Esophagus muscularis mucosa (tissue), 3 donors: ENCODE measurements around the gene STAB2.

ENCODE experiments used
- POLR2A ChIP-seq: fragments of 450-650 bp; IDR thresholded peaks from one replicate; pipeline ENCODE4 v1.6.1; 2017; ENCODE audit warnings: antibody characterized with exemption, moderate library complexity, mild to moderate bottlenecking, low read depth
- POLR2AphosphoS5 ChIP-seq, 2 donors: sonication (generic); formaldehyde crosslinking; IDR thresholded peaks; one replicate each; pipeline ENCODE4 v1.6.1; 2017; ENCODE audit warnings: antibody characterized with exemption in 2 of 2
- TF ChIP-seq, protein P1 (sequence below), 3 experiments: fragments of 200-600 bp in 2 of 3; fragments of 450-650 bp in 1 of 3; sonication (generic) in 2 of 3; IDR thresholded peaks; one replicate each; pipeline ENCODE4 v1.5.1; 2017 to 2019; ENCODE audit warnings: antibody characterized with exemption in 3 of 3, mild to moderate bottlenecking in 2 of 3, moderate library complexity in 1 of 3

DNA sequence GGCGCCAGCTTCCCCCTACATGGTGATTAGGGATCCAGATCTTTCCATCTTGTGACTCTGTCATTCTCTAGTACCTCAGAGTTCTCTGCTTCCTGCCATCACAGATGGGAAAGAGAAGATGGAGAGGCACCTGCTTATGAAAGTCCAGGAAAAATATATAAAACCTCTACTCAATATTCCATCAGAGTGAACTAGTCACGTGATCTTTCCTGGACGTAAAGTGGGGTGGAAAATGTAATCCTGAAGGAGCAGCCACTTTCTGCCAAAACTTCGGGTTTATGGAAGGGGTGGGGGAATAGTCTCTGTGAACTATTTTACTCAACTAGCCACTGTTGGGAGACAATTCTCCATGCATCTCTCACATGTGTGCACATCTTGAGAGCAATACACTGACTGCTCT is 47.7 kb downstream of the STAB2 start:
- TF ChIP-seq, protein P1, sequence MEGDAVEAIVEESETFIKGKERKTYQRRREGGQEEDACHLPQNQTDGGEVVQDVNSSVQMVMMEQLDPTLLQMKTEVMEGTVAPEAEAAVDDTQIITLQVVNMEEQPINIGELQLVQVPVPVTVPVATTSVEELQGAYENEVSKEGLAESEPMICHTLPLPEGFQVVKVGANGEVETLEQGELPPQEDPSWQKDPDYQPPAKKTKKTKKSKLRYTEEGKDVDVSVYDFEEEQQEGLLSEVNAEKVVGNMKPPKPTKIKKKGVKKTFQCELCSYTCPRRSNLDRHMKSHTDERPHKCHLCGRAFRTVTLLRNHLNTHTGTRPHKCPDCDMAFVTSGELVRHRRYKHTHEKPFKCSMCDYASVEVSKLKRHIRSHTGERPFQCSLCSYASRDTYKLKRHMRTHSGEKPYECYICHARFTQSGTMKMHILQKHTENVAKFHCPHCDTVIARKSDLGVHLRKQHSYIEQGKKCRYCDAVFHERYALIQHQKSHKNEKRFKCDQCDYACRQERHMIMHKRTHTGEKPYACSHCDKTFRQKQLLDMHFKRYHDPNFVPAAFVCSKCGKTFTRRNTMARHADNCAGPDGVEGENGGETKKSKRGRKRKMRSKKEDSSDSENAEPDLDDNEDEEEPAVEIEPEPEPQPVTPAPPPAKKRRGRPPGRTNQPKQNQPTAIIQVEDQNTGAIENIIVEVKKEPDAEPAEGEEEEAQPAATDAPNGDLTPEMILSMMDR (IDR thresholded peaks at IDR 0.05), result no peak
- TF ChIP-seq POLR2A (no peak), POLR2AphosphoS5 (IDR thresholded peaks at IDR 0.05) (no peak)
